GM19099 (cell line): ENCODE results near the gene SLC22A7.
A peak's percentile ranks its signal among the peaks of the same experiment; 100 is the strongest.

Source experiments
- POLR2A ChIP-seq: IDR thresholded peaks from 3 replicates; pipeline ENCODE4 v1.6.1; 2011; ENCODE audit warnings: low read depth; ENCODE audit not compliant: insufficient read length; ENCODE audit errors: extremely low read depth

Gene SLC22A7

DNA sequence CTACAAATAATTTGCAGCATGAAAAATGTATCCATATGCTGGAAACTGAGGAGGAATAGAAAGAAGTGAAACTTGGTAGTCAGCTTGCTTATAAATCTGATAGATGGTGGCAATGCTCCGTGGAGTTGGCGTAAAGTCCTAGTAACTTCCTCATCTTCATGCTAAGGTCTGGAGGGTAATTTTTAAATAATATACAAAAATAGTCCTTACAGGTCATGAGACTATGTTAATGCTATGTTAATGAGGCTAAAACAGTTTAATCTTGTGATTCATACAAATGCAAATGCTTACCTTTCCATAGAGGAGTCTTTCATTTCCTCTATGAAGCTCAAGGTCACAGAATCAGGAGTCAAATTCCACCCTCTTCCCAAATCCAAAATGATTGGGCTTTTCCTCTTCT, 20.0 kb downstream of the SLC22A7 start:
- TF ChIP-seq POLR2A, result no peak

- TF ChIP-seq POLR2A, result no peak
Observed at GRCh38 chr6:43325876-43326275, 27.8 kb downstream of the SLC22A7 start.

GRCh38 chr6:43328528-43328927, 30.5 kb downstream of the SLC22A7 start:
- TF ChIP-seq POLR2A, result no peak

GRCh38 chr6:43331470-43331869, 33.4 kb downstream of the SLC22A7 start:
- no peak for TF ChIP-seq POLR2A

DNA sequence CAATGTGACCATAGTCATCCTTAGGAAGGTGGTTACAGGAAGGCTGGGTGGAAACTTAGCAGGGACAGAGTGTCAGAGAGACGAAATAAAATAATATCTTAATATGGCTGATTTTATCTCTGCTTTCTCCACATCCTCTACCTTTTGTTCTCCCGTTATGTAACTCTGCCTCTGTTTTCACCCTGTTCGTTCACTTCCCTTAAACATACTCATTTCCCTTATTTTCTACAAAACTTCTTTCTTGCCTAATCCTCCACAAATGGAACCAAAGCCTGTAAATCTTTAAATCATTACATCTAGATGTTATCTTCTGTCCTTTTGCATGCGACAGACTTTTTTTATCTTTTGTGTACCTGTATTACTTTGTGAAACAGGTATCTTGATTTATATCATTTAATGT, 33.8 kb downstream of the SLC22A7 start:
- no peak for TF ChIP-seq POLR2A

DNA sequence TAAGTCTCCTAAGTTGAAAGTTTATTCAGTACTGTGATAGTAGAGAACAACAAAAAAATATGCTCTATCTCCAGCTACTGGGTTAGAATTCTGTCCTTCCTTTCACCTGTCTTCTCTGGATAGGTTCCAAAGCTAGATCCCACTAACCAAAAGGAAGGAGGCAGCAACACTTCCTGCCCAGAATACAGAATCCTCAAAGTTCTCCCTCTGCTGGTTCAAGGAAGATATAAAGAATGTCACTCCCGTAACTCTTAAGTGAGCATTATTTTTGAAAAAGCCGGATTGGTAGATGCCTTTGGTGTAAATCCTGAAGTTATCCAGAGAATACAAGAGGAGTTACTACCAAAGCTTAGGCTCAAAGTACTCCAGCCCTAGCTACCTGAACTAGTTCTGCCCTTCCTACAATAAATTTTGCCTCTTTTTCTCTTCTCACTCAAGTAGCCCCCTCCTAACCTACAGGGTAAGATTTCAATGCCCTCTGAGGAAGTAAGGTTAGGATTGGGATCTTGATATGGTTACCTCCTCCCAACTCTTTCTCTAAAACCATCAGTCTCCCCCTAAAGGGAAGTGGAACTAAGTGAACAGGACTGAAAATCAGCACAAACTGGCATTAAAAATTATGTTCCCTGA, 36.5 kb downstream of the SLC22A7 start:
- no peak for TF ChIP-seq POLR2A

DNA sequence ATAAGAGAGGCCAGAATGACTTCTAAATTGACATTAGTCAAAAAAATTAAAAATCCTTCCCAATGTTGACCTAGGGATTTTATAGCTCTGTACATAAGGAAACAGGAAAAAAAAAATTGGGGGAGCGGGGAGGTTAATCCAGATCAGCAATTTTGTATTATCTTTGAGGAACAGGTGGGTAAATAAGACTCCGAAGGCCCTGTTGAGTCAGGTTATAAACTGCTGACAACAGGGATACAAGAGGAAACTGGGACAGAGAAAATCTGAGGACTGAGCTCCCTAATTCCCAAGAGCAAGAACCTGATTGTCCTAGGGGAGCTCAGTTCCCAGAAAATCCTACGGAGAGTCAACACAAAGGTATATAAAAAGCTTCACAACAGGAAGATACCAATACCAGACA, 37.4 kb downstream of the SLC22A7 start:
- TF ChIP-seq POLR2A, result no peak

- no peak for TF ChIP-seq POLR2A
Observed at GRCh38 chr6:43336382-43336781, 38.3 kb downstream of the SLC22A7 start.

- TF ChIP-seq POLR2A, result peak; percentile 49
Observed at GRCh38 chr6:43338243-43338642, 40.2 kb downstream of the SLC22A7 start.

DNA sequence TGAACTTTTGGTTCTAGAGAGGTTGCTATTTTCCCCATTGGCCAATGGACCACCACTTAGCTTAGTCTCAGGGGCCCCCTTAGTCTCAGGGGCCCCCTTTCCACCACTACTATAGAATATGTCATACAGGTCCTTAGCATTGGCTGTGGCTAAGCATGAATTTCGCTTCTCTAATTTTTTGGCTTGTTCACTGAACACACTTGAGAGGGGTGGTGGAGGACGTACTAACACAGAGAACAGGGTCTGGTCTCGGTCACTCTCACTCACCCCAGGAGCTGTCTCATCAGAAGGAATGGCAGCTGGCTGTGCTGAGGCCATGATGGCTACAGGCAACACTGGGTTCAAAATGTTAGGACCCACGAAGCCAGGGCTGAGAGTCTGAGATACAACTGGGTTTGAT, 41.1 kb downstream of the SLC22A7 start:
- peak; percentile 31 for TF ChIP-seq POLR2A

DNA sequence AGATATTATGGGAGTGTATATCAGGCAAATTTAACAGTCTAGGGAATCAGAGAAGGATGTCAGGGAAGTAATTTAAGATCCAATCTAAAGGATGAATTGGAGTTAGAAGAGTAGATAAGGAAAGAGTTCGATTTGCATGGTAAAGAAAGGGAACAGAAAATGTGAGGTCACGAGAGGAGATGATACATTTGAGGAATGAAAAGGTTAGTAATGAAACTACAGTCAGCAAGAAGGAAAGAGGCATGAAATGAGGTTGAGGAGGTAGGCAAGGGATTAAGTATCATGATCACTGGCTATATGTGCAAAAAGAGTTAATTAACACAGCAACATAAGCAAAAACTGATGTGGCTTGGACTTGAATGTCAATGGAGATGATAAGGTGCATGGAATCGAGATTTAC, 49.0 kb downstream of the SLC22A7 start:
- TF ChIP-seq POLR2A, result no peak

- no peak for TF ChIP-seq POLR2A
Observed at GRCh38 chr6:43347444-43347843, 49.4 kb downstream of the SLC22A7 start.
